ENCODE results near the gene SLC51B.

- no peak for TF ChIP-seq MEF2A (IDR thresholded peaks at IDR 0.05; ENCODE audit: insufficient read depth, low read depth, low read length)
- TF ChIP-seq CTCF (IDR thresholded peaks at IDR 0.05 in 2 of 3, conservative IDR thresholded peaks at IDR 0.05 in 1 of 3; ENCODE audit: control insufficient read depth in 2 of 3, extremely low read depth in 1 of 3, insufficient read depth in 1 of 3, low read depth in 3 of 3, low read length in 3 of 3), result no peak
- TF ChIP-seq, protein P1, sequence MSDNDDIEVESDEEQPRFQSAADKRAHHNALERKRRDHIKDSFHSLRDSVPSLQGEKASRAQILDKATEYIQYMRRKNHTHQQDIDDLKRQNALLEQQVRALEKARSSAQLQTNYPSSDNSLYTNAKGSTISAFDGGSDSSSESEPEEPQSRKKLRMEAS (IDR thresholded peaks at IDR 0.05; ENCODE audit: low read depth, low read length), result no peak
- TF ChIP-seq RAD21 (IDR thresholded peaks at IDR 0.05; ENCODE audit: insufficient read depth, low read depth, low read length), result no peak
- TF ChIP-seq, protein P2, sequence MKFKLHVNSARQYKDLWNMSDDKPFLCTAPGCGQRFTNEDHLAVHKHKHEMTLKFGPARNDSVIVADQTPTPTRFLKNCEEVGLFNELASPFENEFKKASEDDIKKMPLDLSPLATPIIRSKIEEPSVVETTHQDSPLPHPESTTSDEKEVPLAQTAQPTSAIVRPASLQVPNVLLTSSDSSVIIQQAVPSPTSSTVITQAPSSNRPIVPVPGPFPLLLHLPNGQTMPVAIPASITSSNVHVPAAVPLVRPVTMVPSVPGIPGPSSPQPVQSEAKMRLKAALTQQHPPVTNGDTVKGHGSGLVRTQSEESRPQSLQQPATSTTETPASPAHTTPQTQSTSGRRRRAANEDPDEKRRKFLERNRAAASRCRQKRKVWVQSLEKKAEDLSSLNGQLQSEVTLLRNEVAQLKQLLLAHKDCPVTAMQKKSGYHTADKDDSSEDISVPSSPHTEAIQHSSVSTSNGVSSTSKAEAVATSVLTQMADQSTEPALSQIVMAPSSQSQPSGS (IDR thresholded peaks at IDR 0.05; ENCODE audit: low read length), result no peak
- no peak for TF ChIP-seq NFYB (IDR thresholded peaks at IDR 0.05; ENCODE audit: insufficient read depth, low read depth, low read length)
- TF ChIP-seq, protein P3, sequence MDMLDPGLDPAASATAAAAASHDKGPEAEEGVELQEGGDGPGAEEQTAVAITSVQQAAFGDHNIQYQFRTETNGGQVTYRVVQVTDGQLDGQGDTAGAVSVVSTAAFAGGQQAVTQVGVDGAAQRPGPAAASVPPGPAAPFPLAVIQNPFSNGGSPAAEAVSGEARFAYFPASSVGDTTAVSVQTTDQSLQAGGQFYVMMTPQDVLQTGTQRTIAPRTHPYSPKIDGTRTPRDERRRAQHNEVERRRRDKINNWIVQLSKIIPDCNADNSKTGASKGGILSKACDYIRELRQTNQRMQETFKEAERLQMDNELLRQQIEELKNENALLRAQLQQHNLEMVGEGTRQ (IDR thresholded peaks at IDR 0.05; ENCODE audit: borderline replicate concordance, low read depth, low read length), result no peak
These were observed 36.6 kb downstream of the SLC51B start for GRCh38 chr15:65081758-65082157.
